Testis (tissue), 2 donors: Measurements from ENCODE around the gene HAPLN2.

ENCODE experiments used
- POLR2A ChIP-seq: fragments of 450-650 bp; IDR thresholded peaks from one replicate; pipeline ENCODE4 v1.6.1; 2017; ENCODE audit warnings: antibody characterized with exemption, mild to moderate bottlenecking, moderate library complexity
- TF ChIP-seq, protein P1 (sequence below), 3 experiments: fragments of 450-650 bp in 2 of 3; fragments of 200-600 bp in 1 of 3; sonication (generic) in 1 of 3; IDR thresholded peaks; one replicate each; pipeline ENCODE4 v1.5.1; 2016 to 2019; ENCODE audit warnings: antibody characterized with exemption in 3 of 3, mild to moderate bottlenecking in 2 of 3, moderate library complexity in 1 of 3

DNA sequence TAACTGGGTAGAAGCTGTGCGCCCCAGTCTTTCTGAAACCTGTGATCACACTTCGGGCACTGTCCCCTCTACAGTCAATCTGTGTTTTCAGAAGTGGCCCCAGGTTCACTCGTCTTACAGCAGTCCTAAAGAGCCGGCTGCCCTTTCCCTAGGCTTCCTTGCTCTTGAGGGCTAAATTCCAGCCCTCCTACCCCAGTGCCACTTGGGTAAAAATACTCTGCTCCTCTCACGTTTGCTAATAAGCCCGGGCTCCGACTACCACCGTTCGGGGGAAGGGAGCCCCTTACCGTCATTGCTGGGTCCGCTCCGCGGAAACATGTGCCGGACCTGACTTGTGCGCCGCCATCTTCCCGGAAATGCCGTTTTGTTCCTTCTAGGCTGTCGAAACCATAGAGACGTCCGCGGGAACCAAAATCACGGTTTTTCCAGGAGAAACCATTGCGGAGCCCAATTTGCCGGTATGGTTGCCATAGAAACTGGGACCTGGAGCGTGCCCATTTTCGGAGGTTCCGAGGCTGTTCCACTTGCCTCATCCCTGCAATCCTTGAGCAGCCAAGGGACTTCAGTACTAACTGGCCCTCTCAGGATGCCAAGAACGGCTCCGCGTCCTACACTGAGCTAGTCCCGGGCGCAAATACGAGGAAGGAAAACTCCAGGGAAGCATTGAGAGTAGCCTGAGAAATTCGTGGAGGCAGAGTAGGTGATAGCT lies 17.9 kb upstream of the HAPLN2 start, which contains the start of gene GPATCH4:
- TF ChIP-seq, protein P1, sequence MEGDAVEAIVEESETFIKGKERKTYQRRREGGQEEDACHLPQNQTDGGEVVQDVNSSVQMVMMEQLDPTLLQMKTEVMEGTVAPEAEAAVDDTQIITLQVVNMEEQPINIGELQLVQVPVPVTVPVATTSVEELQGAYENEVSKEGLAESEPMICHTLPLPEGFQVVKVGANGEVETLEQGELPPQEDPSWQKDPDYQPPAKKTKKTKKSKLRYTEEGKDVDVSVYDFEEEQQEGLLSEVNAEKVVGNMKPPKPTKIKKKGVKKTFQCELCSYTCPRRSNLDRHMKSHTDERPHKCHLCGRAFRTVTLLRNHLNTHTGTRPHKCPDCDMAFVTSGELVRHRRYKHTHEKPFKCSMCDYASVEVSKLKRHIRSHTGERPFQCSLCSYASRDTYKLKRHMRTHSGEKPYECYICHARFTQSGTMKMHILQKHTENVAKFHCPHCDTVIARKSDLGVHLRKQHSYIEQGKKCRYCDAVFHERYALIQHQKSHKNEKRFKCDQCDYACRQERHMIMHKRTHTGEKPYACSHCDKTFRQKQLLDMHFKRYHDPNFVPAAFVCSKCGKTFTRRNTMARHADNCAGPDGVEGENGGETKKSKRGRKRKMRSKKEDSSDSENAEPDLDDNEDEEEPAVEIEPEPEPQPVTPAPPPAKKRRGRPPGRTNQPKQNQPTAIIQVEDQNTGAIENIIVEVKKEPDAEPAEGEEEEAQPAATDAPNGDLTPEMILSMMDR (IDR thresholded peaks at IDR 0.05): no peak
- no peak for TF ChIP-seq POLR2A
